RWPE2 (cell line): Measurements from ENCODE around the gene BAIAP2L1.

Source experiments
- ATAC-seq: fragments of 200-7000 bp; cut with Tn5 transposase; 3 replicates; pipeline ENCODE4 v1.9.1; 2021; ENCODE audit warnings: low read depth
- DNase-seq: peaks from one replicate; pipeline ENCODE4 v3.0.0-alpha.2; 2020; ENCODE audit warnings: low spot score
- H3K27ac ChIP-seq: fragments of 450-650 bp; 2 replicates; pipeline ENCODE4 v1.5.1; 2017; ENCODE audit warnings: mild to moderate bottlenecking; ENCODE audit not compliant: poor library complexity, severe bottlenecking
- H3K27me3 ChIP-seq: fragments of 250-450 bp; sonication (Bioruptor Pico); 2 replicates; pipeline ENCODE4 v1.5.1; 2021; ENCODE audit warnings: mild to moderate bottlenecking, moderate library complexity; ENCODE audit not compliant: insufficient read depth, poor library complexity, severe bottlenecking
- H3K36me3 ChIP-seq: fragments of 250-450 bp; sonication (Bioruptor Pico); 2 replicates; pipeline ENCODE4 v1.5.1; 2020; ENCODE audit warnings: low read depth, mild to moderate bottlenecking, moderate library complexity
- H3K4me1 ChIP-seq: fragments of 250-450 bp; sonication (Bioruptor Pico); 2 replicates; pipeline ENCODE4 v1.5.1; 2021; ENCODE audit warnings: mild to moderate bottlenecking, moderate library complexity; ENCODE audit not compliant: insufficient read depth, poor library complexity, severe bottlenecking
- H3K4me3 ChIP-seq: fragments of 250-450 bp; sonication (Bioruptor Pico); 2 replicates; pipeline ENCODE4 v1.5.1; 2021; ENCODE audit warnings: mild to moderate bottlenecking, moderate library complexity; ENCODE audit not compliant: severe bottlenecking
- H3K9me3 ChIP-seq: fragments of 250-450 bp; sonication (Bioruptor Pico); 2 replicates; pipeline ENCODE4 v1.5.1; 2021; ENCODE audit warnings: mild to moderate bottlenecking, moderate library complexity; ENCODE audit not compliant: severe bottlenecking
- CTCF ChIP-seq: fragments of 450-650 bp; IDR thresholded peaks from one replicate; pipeline ENCODE4 v1.5.1; 2017; ENCODE audit warnings: mild to moderate bottlenecking, moderate library complexity; ENCODE audit not compliant: poor library complexity, severe bottlenecking

BAIAP2L1 gene

GRCh38 chr7:98287486-98287959 is 113.4 kb downstream of the BAIAP2L1 start:
- Histone ChIP-seq H3K4me1 (peaks cover 41% of the 10 kb centered on the region), H3K27me3 (no peaks in the 10 kb centered on the region), H3K9me3 (no peaks in the 10 kb centered on the region), H3K4me3 (no peak overlapping the region), H3K27ac (peak overlapping the region; percentile 91), H3K36me3 (peaks cover 54% of the 10 kb centered on the region)
- ATAC-seq (peak; percentile 74), DNase-seq (peak; percentile 95)
- TF ChIP-seq CTCF, result peak; percentile 18

GRCh38 chr7:98286701-98287485 is 114.0 kb downstream of the BAIAP2L1 start:
- no peaks in the 10 kb centered on the region for H3K27me3 ChIP-seq
- no peaks in the 10 kb centered on the region for H3K9me3 ChIP-seq
- peak overlapping the region; percentile 91 for H3K27ac ChIP-seq
- peaks cover 50% of the 10 kb centered on the region for H3K36me3 ChIP-seq
- H3K4me3 ChIP-seq, result no peak overlapping the region
- ATAC-seq (peak; percentile 1; the same call in 2 of the 3 replicates), DNase-seq (no peak)
- TF ChIP-seq CTCF, result no peak
- peaks cover 41% of the 10 kb centered on the region for H3K4me1 ChIP-seq

GRCh38 chr7:98286093-98286539 is 114.8 kb downstream of the BAIAP2L1 start:
- Histone ChIP-seq H3K27ac (peak overlapping the region; percentile 91), H3K36me3 (peaks cover 43% of the 10 kb centered on the region)
- ATAC-seq, result peak; percentile 10

GRCh38 chr7:98285157-98286092 is 115.5 kb downstream of the BAIAP2L1 start:
- Histone ChIP-seq H3K4me1 (peaks cover 41% of the 10 kb centered on the region), H3K27ac (peak overlapping the region; percentile 91), H3K9me3 (no peaks in the 10 kb centered on the region), H3K36me3 (peaks cover 36% of the 10 kb centered on the region), H3K4me3 (no peak overlapping the region), H3K27me3 (no peaks in the 10 kb centered on the region)
- no peak for TF ChIP-seq CTCF
- DNase-seq (no peak), ATAC-seq (no peak)

More at GRCh38 chr7:98286093-98286539, 114.8 kb downstream of the BAIAP2L1 start:
- DNase-seq, result no peak
- H3K4me3 ChIP-seq, result no peak overlapping the region
- H3K27me3 ChIP-seq, result no peaks in the 10 kb centered on the region
- peaks cover 41% of the 10 kb centered on the region for H3K4me1 ChIP-seq
- no peak for TF ChIP-seq CTCF
- H3K9me3 ChIP-seq, result no peaks in the 10 kb centered on the region
